GM21526 (cell line): ENCODE data around the gene GLI2.

Source experiments
- ATAC-seq: cut with Tn5 transposase; IDR thresholded peaks from one replicate; pipeline ENCODE4 v1.9.1; 2021; ENCODE audit warnings: moderate library complexity; ENCODE audit not compliant: unreplicated experiment, low FRiP score

GLI2 gene

GRCh38 chr2:120736624-120737339 lies 1.1 kb downstream of the GLI2 start:
- no peak for ATAC-seq

DNA sequence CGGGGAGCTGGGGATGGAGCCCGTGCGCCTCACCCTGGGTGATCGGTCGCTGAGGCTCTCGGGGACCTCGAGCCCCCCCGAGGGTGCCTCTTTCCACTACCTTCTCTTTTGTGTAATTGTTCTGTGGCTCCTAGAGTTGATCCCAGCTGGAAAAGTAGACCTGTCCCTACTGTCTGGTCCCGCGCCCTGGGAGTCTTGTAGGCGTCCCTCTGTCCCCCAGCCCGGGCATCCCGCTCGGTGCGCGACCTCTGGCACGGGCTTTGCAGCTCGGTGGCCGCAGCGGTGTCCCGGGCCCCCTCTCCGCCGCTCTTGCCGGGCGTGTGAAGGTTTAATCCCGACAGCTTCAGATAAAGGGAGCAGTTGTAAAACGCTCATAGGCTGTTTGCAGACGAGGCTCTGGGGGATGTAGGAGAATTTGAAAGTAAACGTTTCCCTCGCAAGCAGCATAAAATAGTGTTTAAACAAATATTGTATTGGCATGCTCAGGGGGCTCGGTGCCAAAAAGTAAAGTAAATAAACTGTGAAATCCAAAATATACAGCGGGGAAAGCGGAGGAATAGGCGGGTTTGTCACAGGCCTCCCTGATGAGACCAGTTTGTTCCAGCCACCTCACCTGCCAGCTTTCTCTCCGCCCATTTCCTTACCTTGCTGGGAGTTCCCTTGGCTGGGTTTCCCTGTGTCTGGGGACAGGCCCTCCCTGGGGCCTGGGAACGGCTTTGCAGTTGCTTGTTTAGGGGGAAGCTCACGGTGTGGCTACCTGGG lies 1.9 kb downstream of the GLI2 start:
- ATAC-seq: no peak

GRCh38 chr2:120738117-120738516 lies 2.4 kb downstream of the GLI2 start:
- no peak for ATAC-seq

DNA sequence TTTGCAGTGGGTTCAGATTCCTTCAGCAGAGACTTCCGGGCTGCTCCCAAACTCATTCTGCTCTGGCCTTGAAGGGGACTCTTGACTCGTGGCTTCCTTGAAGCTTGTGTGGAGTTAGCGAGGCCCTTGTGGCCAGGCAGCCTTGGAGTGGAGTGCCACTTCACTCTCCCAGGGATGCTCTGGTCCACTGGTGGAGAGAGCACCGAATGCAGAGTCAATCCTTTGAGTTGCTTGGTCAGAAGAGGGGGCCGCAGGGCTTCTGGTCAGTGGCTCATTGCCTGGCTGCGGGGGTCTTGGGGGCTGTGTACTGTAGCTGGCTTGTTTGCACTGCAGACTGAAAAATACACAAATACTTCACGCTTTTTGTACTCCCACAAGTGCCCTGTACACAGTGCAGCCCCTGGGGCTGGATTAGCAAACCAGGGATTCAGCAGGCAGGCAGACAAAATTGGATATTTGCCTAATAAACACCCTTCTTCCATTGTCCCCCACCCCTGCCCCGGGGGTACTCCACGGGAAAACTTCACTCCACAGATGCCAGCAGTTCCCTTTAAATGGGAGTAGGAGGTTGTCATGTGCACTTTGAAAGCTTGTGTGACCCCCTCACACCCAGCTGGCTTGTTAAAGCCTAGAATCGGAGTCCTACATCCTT lies 3.2 kb downstream of the GLI2 start:
- no peak for ATAC-seq

GRCh38 chr2:120739438-120740090 lies 3.9 kb downstream of the GLI2 start:
- no peak for ATAC-seq

- no peak for ATAC-seq
Measured at GRCh38 chr2:120740375-120740764, 4.7 kb downstream of the GLI2 start.

GRCh38 chr2:120740765-120741524 lies 5.3 kb downstream of the GLI2 start:
- ATAC-seq: no peak

- ATAC-seq: no peak
Measured at GRCh38 chr2:120741571-120742561, 6.2 kb downstream of the GLI2 start.

GRCh38 chr2:120743657-120744056 lies 8.0 kb downstream of the GLI2 start:
- no peak for ATAC-seq

- no peak for ATAC-seq
Measured at GRCh38 chr2:120744817-120745216, 9.1 kb downstream of the GLI2 start.

DNA sequence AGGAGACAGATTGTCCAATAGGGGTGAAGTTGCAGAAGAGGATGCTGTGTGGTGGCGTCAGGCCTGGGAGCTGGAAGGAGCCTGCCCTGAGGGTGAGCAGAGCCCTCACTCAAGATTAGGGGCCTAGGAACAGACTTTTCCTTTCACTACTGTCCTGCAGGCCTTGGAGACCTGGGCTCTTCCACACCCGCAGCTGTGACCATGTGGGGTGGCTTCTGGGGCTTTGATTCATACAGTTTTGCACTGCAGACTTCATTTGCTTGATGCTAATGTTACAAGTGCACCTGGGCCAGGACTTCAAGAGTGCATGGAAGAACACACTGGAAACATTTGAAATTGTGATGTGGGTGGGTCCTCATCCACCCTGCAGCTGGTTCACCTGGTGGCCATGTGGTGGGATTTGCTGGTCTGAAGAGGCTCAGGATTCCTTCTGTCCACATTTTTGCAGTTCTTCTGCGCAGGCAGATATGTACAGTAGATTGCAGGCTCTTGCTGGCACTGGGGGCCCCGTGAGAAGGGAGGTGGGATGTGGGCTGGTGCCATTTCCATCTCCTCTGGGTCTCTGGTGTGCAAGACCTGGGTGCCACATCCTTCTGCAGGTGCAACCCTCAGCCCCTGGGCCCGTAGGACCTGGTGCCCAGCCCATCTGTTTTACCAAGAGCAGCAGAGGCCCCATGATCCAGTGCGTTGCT lies 9.9 kb downstream of the GLI2 start:
- no peak for ATAC-seq

- no peak for ATAC-seq
Measured at GRCh38 chr2:120746144-120746543, 10.5 kb downstream of the GLI2 start.

DNA sequence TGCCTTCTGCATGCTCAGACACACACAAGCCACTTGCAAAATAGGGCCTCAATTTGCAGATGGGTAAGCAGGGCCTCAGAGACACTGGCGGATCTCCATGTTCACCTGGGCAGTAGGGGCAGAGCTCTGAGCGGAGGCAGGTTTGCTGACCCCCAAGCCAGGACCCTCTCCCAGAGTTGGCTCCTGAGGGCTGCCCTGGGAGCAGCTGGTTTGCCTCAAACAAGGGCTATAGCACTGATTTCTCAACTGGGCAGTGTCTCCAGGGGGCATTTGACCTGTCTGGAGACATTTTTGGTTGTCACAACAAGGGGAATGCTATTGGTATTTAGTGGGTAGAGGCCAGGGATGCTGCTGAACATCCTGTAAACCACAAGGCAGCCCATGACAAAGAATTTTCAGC lies 11.6 kb downstream of the GLI2 start:
- no peak for ATAC-seq

DNA sequence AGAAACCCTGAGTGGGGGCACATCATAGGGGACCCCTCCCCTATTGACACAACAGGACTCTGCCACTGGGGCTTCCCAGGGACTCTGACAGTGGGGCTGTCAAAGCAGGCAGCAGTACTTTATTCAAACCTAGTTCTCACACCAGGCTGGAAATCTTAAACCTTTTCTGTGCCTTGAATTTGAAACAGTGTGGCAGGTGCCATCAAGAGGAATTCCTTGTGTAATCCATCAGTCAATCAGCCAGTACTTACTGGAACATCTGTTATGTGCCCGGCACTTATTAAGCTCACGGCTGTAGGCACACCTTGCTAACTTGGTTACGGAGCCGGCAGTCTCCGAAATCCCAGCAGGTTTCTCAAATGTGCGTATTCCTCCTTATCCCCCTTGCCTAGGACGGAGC lies 12.0 kb downstream of the GLI2 start:
- ATAC-seq: no peak

GRCh38 chr2:120748310-120748709 lies 12.6 kb downstream of the GLI2 start:
- ATAC-seq: no peak

- ATAC-seq: no peak
Measured at GRCh38 chr2:120748741-120749140, 13.1 kb downstream of the GLI2 start.

DNA sequence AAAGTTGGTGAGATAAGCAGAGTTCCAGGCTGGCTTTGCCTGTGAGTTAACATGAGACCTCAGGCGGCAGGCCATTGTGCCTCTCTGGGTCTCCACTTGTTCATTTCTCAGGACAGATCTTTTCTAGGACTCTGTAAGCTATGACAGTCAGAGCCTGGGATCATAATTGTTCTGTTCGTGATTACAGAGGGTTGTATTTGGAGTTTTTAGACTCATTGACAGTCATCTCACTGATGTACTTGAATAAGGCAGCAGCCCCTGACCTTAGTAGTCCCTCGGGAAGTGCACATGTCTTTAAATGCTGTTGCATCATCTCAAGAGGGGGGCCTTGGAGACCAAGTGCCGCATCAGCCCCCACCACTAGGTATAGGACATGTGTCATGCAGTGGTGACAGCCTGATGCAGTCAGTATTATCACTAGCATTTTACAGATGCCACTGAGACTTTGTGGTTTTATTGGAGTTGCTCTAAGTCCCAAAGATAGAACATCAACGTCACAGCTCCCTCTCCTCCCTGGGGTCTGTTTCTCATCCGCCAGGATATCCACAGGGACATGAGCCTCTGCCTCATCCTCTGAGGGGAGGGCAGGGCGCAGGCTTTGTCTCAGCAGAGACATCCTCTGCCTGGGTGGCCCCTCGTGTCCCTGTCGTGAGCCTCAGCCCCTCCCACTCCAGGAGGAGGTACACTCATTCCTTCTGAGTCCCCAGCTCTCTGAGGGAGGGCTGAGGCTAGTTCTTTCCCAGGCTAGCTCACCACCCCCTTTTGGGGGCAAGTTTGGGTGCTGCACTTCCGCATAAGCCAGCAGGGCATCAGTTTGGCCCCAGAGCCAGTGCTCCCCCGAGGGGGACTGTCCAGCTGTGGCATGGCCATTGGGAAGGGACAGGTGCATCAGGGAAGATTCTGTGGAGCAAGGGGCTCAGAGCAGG lies 14.1 kb downstream of the GLI2 start:
- ATAC-seq: no peak
